Measurements from ENCODE around the gene C3orf38. TPM values are rescaled to one million over a fixed set of nuclear protein-coding genes. Genes with fewer than 3 reads are reported as not detected.
"Not testable (repeated sequence)": the region's sequence is repeated elsewhere in the genome, so short reads cannot be mapped to it uniquely, and the experiment has no call there.

Gene C3orf38
- total and polyA plus RNA-seq, 2 donors from 2014 or later: 10.1 to 20.9 TPM

- no peak for FAIRE-seq
Measured at GRCh38 chr3:88167704-88168103, 17.9 kb downstream of the C3orf38 start.

GRCh38 chr3:88168171-88168570 lies 18.4 kb downstream of the C3orf38 start:
- H3K9ac ChIP-seq (ENCODE audit: low read length in 3 of 3): no peak overlapping the region
- H3K4me3 ChIP-seq (ENCODE audit: low read length in 3 of 3): no peak overlapping the region
- no peaks in the 10 kb centered on the region for H3K36me3 ChIP-seq (ENCODE audit: control insufficient read depth in 2 of 3, insufficient read depth in 3 of 3, low read length in 3 of 3)
- intact Hi-C loops (cut with DNase I): no loop called here
- DNase-seq (no peak), FAIRE-seq (no peak)
- no peak for TF ChIP-seq CTCF (IDR thresholded peaks at IDR 0.05; ENCODE audit: borderline replicate concordance, extremely low read depth, insufficient read depth)
- H3K9me3 ChIP-seq (ENCODE audit: control insufficient read depth in 2 of 3, insufficient read depth in 1 of 3, low read length in 3 of 3): no peaks in the 10 kb centered on the region
- no peaks in the 10 kb centered on the region for H3K4me1 ChIP-seq (ENCODE audit: control insufficient read depth in 2 of 3, insufficient read depth in 2 of 3, low read depth in 1 of 3, low read length in 3 of 3)
- H3K27me3 ChIP-seq (ENCODE audit: control insufficient read depth, insufficient read depth, low read length): no peaks in the 10 kb centered on the region
- H3K27ac ChIP-seq (ENCODE audit: low read depth in 2 of 2, low read length in 2 of 2): no peak overlapping the region

More at GRCh38 chr3:88167704-88168103, 17.9 kb downstream of the C3orf38 start:
- no peak for TF ChIP-seq CTCF (IDR thresholded peaks at IDR 0.05; ENCODE audit: borderline replicate concordance, extremely low read depth, insufficient read depth)
- Histone ChIP-seq H3K9me3 (ENCODE audit: control insufficient read depth in 2 of 3, insufficient read depth in 1 of 3, low read length in 3 of 3) (no peaks in the 10 kb centered on the region), H3K4me3 (ENCODE audit: low read length in 3 of 3) (no peak overlapping the region), H3K27me3 (ENCODE audit: control insufficient read depth, insufficient read depth, low read length) (no peaks in the 10 kb centered on the region), H3K27ac (ENCODE audit: low read depth in 2 of 2, low read length in 2 of 2) (no peak overlapping the region), H3K9ac (ENCODE audit: low read length in 3 of 3) (no peak overlapping the region), H3K36me3 (ENCODE audit: control insufficient read depth in 2 of 3, insufficient read depth in 3 of 3, low read length in 3 of 3) (no peaks in the 10 kb centered on the region), H3K4me1 (ENCODE audit: control insufficient read depth in 2 of 3, insufficient read depth in 2 of 3, low read depth in 1 of 3, low read length in 3 of 3) (no peaks in the 10 kb centered on the region)
- intact Hi-C loops (cut with DNase I): no loop called here
- DNase-seq: no peak

GRCh38 chr3:88180398-88180999 lies 30.7 kb downstream of the C3orf38 start:
- peak in 3 of 5 donors; percentile 13 to 73 (median 49) for DNase-seq
- intact Hi-C loops (cut with DNase I): no loop called here
- no peaks in the 10 kb centered on the region for H3K36me3 ChIP-seq (ENCODE audit: control insufficient read depth in 2 of 3, insufficient read depth in 3 of 3, low read length in 3 of 3)
- H3K9me3 ChIP-seq (ENCODE audit: control insufficient read depth in 2 of 3, insufficient read depth in 1 of 3, low read length in 3 of 3): no peaks in the 10 kb centered on the region
- H3K9ac ChIP-seq (ENCODE audit: low read length in 3 of 3): no peak overlapping the region
- no peak overlapping the region for H3K4me3 ChIP-seq (ENCODE audit: low read length in 3 of 3)
- H3K4me1 ChIP-seq (ENCODE audit: control insufficient read depth in 2 of 3, insufficient read depth in 2 of 3, low read depth in 1 of 3, low read length in 3 of 3): no peaks in the 10 kb centered on the region
- TF ChIP-seq CTCF (IDR thresholded peaks at IDR 0.05; ENCODE audit: borderline replicate concordance, extremely low read depth, insufficient read depth): peak; percentile 23
- no peak for FAIRE-seq
- no peaks in the 10 kb centered on the region for H3K27me3 ChIP-seq (ENCODE audit: control insufficient read depth, insufficient read depth, low read length)
- H3K27ac ChIP-seq (ENCODE audit: low read depth in 2 of 2, low read length in 2 of 2): no peak overlapping the region

GRCh38 chr3:88182165-88182918 lies 32.6 kb downstream of the C3orf38 start:
- H3K27ac ChIP-seq (ENCODE audit: low read depth in 2 of 2, low read length in 2 of 2); DNase-seq; H3K9ac ChIP-seq (ENCODE audit: low read length in 3 of 3); H3K9me3 ChIP-seq (ENCODE audit: control insufficient read depth in 2 of 3, insufficient read depth in 1 of 3, low read length in 3 of 3); H3K4me3 ChIP-seq (ENCODE audit: low read length in 3 of 3); FAIRE-seq; H3K27me3 ChIP-seq (ENCODE audit: control insufficient read depth, insufficient read depth, low read length); H3K36me3 ChIP-seq (ENCODE audit: control insufficient read depth in 2 of 3, insufficient read depth in 3 of 3, low read length in 3 of 3); intact Hi-C loops (cut with DNase I); H3K4me1 ChIP-seq (ENCODE audit: control insufficient read depth in 2 of 3, insufficient read depth in 2 of 3, low read depth in 1 of 3, low read length in 3 of 3): not testable (repeated sequence)
